Liver (tissue), 3 donors: ENCODE results near the gene MAX.

Experiments used
- CTCF ChIP-seq: fragments of 150-350 bp; IDR thresholded peaks from 2 replicates; pipeline ENCODE4 v1.5.1; 2017; ENCODE audit warnings: improper control_type of control experiment, low read depth, low read length; ENCODE audit not compliant: missing input control
- FOXA1 ChIP-seq: IDR thresholded peaks from 2 replicates; pipeline ENCODE4 v1.6.1; 2016; ENCODE audit warnings: antibody characterized with exemption
- JUND ChIP-seq, 2 donors: IDR thresholded peaks; 2 replicates each; pipeline ENCODE4 v1.6.1; 2016; ENCODE audit warnings: antibody characterized with exemption in 2 of 2
- RAD21 ChIP-seq, 2 donors: IDR thresholded peaks; 2 replicates each; pipeline ENCODE4 v1.6.1; 2016; ENCODE audit warnings: antibody characterized with exemption in 2 of 2, mild to moderate bottlenecking in 2 of 2
- REST ChIP-seq: IDR thresholded peaks from 2 replicates; pipeline ENCODE4 v1.6.1; 2016; ENCODE audit warnings: antibody characterized with exemption, mild to moderate bottlenecking
- RXRA ChIP-seq, 2 donors: IDR thresholded peaks; 2 replicates each; pipeline ENCODE4 v1.6.1; 2017 to 2018; ENCODE audit warnings: antibody characterized with exemption in 2 of 2, mild to moderate bottlenecking in 1 of 2
- TAF1 ChIP-seq: conservative IDR thresholded peaks from 2 replicates; pipeline ENCODE4 v1.6.1; 2016; ENCODE audit warnings: antibody characterized with exemption, mild to moderate bottlenecking
- donor health status: healthy.
- donor health status: healthy.

GRCh38 chr14:65070471-65070976, 31.8 kb downstream of the MAX start:
- TF ChIP-seq TAF1: no peak
- no peak for TF ChIP-seq REST
- no peak for TF ChIP-seq RAD21 (IDR thresholded peaks at IDR 0.05)
- TF ChIP-seq JUND (IDR thresholded peaks at IDR 0.05): no peak
- no peak for TF ChIP-seq CTCF
- TF ChIP-seq FOXA1: no peak
- TF ChIP-seq RXRA (IDR thresholded peaks at IDR 0.05): no peak
